ENCODE data around the gene ASNSD1.
"Not testable (repeated sequence)": the region's sequence is repeated elsewhere in the genome, so short reads cannot be mapped to it uniquely, and the experiment has no call there.

The ASNSD1 gene

DNA sequence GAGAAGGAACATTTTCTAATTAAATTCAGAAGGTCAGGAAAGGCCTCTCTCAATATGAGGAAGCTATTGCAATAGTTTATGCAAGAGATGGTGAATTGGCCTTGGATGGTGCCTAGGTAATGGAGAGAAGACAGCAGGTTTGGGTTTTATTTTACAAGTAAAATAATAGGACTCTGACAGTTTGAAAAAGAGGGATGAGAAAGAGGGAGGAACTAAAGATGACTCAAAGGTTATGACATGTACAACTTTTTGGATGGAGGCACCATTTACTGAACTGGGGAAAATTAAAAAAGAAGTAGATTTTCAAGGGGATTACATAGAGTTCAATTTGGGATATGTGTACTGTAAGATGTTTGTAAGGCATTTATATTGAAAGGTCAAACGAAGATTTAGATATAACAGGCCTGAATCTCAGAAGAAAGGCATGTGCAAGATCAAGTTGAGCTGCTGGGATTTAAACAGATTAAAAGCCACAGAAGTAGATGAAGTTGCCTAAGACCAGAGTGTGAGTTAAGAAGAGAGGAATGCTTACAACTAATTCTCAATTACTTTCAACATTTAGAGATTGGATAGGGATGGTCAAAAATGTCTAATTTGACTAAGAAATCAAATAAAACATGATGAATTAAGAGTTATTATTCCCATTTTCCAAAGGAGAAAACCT lies 12.3 kb upstream of the ASNSD1 start:
- DNase-seq (ENCODE audit: low spot score), result no peak

GRCh38 chr2:189651284-189651683 lies 10.0 kb upstream of the ASNSD1 start:
- DNase-seq (ENCODE audit: low spot score), result no peak

DNA sequence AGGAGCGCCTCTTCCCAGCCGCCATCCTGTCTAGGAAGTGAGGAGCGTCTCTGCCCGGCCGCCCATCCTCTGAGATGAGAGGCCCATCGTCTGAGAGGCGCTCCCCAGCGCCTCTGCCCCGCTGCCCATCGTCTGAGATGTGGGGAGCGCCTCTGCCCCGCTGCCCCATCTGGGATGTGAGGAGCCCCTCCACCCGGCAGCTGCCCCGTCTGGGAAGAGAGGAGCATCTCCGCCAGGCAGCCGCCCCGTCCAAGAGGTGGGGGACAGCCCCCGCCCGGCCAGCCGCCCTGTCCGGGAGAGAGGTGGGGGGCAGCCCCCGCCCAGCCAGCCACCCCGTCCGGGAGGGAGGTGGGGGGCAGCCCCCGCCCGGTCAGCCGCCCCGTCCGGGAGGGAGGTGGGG lies 7.8 kb upstream of the ASNSD1 start:
- DNase-seq (ENCODE audit: low spot score), result not testable (repeated sequence)

DNA sequence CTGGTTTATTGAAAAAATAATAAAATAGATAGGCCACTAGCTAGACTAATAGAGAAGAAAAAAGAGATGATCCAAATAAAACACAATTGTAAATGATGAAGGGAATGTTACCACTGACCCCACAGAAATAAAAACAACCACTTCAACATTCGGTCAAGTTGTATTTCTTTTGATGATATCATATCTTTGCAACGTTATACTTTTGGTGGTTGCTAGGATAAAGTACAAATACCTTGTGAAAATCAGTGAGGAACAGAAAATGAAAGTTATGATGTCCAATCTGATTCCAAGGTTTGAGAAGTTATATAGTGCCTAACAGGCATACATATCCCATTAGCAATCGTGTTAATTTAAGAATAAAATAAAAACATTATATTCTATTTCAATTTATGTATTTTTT lies 6.6 kb upstream of the ASNSD1 start:
- DNase-seq (ENCODE audit: low spot score), result no peak

DNA sequence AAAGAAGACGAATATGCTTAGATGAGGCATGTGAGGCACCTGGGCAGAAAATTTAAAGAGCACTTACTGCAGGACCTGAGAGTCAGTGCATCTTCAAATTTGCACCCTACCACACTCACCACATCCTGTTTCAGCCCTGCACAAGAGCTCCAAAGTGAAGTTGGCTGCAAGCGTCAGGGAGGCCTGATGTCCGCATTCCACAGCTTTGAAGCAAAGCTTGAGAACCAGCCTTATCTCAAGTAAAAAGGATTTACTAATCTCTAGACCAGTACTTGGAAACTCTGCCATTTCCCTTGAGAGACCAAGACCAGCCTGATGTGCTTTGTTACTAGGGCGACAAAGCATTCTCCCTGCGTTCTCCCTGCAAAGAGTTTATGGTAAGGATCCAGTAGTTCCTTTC lies 3.4 kb upstream of the ASNSD1 start:
- DNase-seq (ENCODE audit: low spot score), result no peak

DNA sequence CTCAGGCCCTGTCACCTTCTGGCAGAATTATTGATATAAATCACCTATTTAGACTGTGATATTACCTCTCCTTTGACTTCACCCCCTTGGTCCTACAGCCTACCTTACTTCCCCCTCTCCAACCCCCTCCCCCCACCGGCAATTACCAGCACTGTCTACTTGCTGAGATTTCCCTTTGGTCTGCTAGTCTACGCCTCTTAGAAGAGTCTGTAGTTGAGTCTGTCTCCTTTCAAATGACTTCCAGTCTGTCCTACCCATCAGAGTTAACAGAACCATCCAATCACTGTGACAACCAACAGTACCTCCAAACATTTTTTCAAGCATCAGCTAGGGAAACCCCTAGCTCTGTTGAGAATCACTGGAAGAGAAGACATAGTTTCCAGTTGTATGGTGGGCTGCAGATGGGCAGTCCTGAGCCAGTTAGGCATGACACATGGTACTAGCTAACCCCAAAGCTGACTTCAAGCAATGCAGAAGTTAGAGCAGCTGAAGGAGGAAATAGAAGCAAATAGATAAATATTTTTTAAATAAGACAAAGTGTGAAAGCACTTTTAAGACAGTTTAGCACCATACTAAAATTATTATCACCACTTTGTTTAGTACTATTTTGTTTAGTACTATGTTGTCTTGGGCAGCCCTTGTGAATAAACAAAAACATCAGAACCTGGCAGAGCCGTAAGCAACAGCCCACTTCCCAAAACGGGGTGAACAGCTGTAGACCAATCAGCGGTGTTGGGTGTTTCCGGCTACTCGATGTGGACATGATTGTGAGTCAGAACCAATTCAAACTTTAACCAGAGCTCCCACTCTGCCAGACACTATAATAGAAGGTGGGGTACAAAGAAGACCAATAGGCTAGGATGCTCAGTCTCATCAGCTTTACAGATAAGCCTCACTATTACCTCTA lies 2.7 kb upstream of the ASNSD1 start:
- no peak for DNase-seq (ENCODE audit: low spot score)

DNA sequence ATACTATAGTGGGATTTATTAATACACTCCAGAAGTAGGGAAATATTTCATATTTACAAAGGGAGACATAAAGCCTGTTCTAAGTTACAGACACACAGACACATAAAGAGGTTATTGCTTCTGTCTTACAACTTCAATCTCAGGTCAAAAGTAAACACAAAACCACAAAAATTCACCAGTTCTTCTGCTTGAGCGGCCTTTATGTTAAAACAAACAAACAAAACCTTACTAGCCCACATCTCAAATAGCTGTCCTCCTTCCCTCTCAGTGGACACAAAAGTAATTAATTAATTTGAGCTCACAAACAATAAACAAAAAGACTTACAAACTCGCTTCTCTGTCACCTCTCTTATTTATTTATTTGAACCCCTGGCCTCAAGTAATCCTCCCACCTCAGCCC lies 1.5 kb upstream of the ASNSD1 start:
- DNase-seq (ENCODE audit: low spot score), result no peak

- DNase-seq (ENCODE audit: low spot score), result no peak
Measured at GRCh38 chr2:189660803-189661147, 484 bp upstream of the ASNSD1 start.

DNA sequence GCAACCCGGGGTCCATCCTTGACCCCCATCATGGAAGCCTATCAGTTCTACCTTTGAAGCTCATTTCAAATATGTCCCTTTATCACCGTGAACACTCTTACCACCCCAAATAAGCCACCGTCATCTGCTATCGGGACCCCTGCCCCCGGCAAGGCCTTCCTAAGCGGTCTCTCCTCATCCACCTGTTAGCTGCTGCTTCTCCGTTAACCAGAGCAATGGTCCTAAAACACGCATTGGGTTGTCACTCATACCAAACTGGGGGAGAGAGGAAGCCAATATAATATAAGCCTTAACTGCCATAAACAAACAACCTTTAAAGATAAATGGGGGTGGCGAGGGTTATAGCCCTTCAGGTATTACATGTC lies 680 bp downstream of the ASNSD1 start:
- no peak for DNase-seq (ENCODE audit: low spot score)

GRCh38 chr2:189662669-189663226 lies 1.5 kb downstream of the ASNSD1 start:
- DNase-seq (ENCODE audit: low spot score), result no peak

- DNase-seq (ENCODE audit: low spot score), result not testable (repeated sequence)
Measured at GRCh38 chr2:189663319-189663718, 2.1 kb downstream of the ASNSD1 start.

GRCh38 chr2:189669913-189670312 lies 8.7 kb downstream of the ASNSD1 start:
- DNase-seq (ENCODE audit: low spot score), result no peak

GRCh38 chr2:189673661-189674373 lies 12.6 kb downstream of the ASNSD1 start:
- DNase-seq (ENCODE audit: low spot score), result no peak

GRCh38 chr2:189674374-189675112 lies 13.3 kb downstream of the ASNSD1 start, which contains the start of gene ANKAR:
Gene ANKAR (plus strand): TSS chr2:189674670. CDS start chr2:189676491, 1,821 bp downstream.
- peak; percentile 86 for DNase-seq (ENCODE audit: low spot score)

GRCh38 chr2:189676471-189676870 lies 15.2 kb downstream of the ASNSD1 start:
- DNase-seq (ENCODE audit: low spot score), result no peak

DNA sequence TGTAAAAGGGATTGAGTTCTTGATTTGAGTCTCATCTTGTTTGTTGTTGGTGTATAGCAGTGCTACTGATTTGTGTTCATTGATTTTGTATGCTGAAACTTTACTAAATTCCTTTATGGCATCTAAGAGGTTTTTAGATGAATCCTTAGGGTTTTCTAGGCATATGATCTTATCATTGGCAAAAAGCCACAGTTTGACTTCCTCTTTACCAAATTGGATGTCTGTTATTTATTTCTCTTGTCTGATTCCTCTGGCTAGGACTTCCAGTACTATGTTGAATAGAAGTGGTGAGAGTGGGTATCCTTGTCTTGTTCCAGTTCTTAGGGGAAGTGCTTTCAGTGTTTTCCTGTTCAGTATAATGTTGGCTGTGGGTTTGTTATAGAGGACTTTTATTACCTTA lies 18.0 kb downstream of the ASNSD1 start:
- no peak for DNase-seq (ENCODE audit: low spot score)

GRCh38 chr2:189681203-189681602 lies 19.9 kb downstream of the ASNSD1 start:
- DNase-seq (ENCODE audit: low spot score), result no peak

- no peak for DNase-seq (ENCODE audit: low spot score)
Measured at GRCh38 chr2:189681903-189682302, 20.6 kb downstream of the ASNSD1 start.

GRCh38 chr2:189683348-189683747 lies 22.1 kb downstream of the ASNSD1 start:
- no peak for DNase-seq (ENCODE audit: low spot score)

GRCh38 chr2:189684811-189685210 lies 23.6 kb downstream of the ASNSD1 start:
- DNase-seq (ENCODE audit: low spot score), result no peak

GRCh38 chr2:189685540-189686229 lies 24.4 kb downstream of the ASNSD1 start:
- DNase-seq (ENCODE audit: low spot score), result no peak
